Stimulated activated CD4-positive, alpha-beta T cell treated with anti-CD3 and anti-CD28 coated beads, Interleukin-15, amount 100 ng/mL, for 48 hours (primary cell): Measurements from ENCODE around the gene EIF2B1.
A peak's percentile ranks its signal among the peaks of the same experiment; 100 is the strongest.
"Not testable (repeated sequence)": the region's sequence is repeated elsewhere in the genome, so short reads cannot be mapped to it uniquely, and the experiment has no call there.

ENCODE experiments used
- DNase-seq, 2 donors: peaks; one replicate each; pipeline ENCODE4 v3.0.0-alpha.2; 2020; ENCODE audit warnings: low read depth in 2 of 2

The EIF2B1 gene

DNA sequence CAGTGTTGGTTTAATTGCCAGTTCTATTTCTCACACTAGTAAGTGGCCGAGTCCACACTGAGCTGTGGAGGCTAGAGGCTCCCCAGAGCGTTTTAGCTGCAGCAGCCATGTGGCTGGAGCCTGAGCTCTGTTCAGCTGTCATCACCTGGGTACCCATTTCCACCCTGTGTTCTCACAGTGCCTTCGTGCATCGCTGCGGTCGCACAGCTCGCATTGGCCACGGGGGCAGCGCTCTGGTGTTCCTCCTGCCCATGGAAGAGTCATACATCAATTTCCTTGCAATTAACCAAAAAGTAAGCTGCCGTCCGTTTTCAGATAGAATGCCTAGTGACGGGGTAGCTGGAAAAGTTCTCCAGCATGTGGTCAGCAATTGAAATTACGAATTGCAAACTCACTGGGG lies 15.9 kb downstream of the EIF2B1 start:
- no peak for DNase-seq

- DNase-seq: no peak
These were observed 16.3 kb downstream of the EIF2B1 start for GRCh38 chr12:123617144-123617543.

DNA sequence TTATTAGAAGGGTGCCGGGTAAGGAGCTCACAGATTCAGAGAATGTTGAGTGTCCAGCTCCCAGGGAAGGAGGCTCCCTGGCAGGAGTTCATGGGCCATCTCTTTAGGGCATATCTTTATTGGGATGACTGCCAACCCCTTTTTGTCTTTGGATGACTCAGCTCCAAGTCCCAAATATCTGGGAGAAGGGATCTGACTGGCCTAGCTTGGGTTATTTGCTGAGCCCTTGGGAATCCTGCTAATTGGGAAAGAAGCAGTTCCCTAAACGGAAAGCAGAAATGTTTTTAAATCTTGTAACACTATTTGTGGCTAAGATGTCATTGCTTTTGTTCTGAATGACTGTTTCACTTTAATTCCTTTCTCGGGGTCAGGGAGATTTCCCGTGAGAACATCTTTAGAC lies 19.0 kb downstream of the EIF2B1 start:
- DNase-seq: no peak

GRCh38 chr12:123614110-123614509 lies 19.4 kb downstream of the EIF2B1 start:
- no peak for DNase-seq

- DNase-seq: no peak
These were observed 25.3 kb downstream of the EIF2B1 start for GRCh38 chr12:123608182-123608581.

DNA sequence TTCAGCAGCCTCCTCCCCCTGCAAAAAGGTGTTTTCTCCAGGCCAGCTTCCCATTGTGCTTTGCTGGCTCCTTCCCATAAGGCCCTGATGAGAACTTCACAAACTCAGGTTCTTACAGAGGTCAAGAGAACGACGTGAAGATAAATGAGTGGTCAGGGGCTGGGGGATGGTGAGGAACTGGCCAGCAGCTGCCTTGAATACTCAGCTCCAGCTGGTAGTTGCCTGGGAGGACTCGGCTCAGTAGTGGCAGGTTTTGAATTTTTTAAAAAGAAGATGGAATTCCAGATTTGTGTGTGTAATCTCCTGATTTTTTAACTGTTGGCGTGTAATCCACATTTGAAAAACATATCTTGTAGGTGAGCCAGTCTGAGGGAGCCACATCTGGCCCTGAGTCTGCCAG lies 25.7 kb downstream of the EIF2B1 start:
- no peak for DNase-seq

- not testable (repeated sequence) for DNase-seq
These were observed 30.0 kb downstream of the EIF2B1 start for GRCh38 chr12:123603495-123603894.

GRCh38 chr12:123602651-123603195 lies 30.8 kb downstream of the EIF2B1 start:
- no peak for DNase-seq

DNA sequence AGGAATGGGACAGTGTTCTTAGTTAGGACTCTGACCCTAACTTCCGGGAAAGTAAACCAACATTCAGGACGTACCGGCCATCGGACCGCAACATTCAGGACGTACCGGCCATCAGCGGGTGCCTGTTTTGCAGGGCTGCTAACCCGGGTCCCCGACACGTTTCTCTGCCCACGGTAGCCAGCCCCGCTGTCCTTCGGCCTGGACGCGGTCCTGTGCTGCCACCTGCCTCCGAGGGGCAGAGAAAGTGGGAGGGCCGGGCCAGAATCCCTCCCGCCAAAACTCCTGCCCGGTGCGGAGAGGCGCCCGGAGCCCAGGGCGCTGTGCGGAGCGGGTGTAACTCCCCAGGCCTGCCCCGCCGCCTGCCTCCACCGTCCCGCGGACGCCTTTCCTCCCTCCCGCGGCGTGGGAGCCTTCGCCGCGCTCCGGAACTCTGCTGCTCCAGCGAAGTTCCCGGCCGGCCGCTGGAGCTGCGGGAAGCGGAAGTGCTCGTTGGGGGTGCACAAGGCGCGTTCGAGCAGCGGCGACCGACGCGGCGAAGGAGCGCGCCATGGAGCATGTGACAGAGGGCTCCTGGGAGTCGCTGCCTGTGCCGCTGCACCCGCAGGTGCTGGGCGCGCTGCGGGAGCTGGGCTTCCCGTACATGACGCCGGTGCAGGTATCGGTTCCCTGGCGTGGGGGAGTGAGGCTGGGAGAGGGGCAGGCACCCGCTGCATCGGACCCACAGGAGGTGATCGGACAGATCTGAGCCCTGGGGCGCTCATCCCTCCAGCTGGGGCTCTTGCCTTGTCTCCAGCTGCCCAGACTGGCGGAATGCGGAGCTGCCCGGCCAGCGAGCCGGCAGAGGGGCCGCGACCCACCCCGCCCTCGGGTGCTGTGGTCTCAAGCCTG lies 31.6 kb downstream of the EIF2B1 start, which contains the start of gene DDX55:
DDX55 (plus strand) TSS at position 498 of the 888 bp plus-strand sequence; CDS start at position 548, 50 bp downstream.
- DNase-seq: peak; percentile 79 to 86

DNA sequence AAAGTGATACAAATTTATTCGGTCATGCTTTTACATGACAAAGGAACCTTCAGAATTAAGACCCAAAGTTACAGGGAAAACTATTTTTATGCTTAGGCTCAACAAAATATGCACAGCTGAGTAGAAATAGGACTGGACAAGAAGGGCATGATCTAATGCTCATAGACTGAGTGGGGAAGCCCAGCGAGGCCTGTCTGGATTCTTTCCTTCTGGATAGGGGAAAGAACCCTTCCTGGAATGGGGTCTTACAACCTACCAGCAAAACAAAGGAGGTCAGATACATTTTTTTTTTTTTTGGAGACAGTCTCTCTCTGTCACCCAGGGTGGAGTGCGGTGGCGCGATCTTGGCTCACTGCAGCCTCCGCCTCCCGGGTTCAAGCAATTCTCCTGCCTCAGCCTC lies 33.8 kb downstream of the EIF2B1 start:
- no peak for DNase-seq

DNA sequence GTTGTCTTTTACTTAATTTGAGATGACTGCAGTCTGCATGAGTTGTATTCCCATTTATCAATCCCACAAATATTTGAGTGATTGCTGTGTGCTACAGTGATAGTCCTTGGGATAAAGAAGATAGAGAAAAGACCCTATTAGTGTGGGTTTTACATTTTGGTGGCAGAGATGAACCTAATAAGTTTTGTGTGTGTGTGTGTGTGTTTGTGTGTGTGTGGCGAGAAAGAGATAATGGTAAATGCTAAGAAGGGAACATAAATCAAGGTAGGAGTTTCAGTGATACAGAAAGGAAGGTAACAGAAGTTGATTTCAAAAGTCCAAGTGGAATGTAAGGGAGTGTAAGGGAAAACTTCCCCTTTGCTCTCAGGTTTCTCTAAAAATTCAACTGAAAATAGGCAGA lies 34.2 kb downstream of the EIF2B1 start:
- no peak for DNase-seq

DNA sequence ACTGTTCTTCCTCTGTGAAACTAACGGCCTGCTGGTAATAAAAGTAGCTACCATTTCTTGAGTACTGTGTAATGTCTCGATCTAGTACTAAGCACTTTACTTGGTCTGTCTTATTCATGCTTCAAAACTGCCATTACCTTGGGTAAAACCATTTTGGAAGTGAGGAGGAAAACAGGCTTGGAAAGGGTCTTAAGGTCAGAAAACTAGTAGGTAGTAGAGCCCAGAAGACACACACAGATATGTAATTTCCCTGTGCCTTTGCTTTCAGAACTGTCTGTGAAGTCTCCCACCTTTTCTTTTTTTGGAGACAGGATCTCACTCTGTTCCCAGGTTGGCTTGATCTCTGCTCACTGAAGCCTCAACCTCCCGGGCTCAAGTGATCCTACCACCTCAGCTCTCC lies 35.0 kb downstream of the EIF2B1 start:
- DNase-seq: no peak

DNA sequence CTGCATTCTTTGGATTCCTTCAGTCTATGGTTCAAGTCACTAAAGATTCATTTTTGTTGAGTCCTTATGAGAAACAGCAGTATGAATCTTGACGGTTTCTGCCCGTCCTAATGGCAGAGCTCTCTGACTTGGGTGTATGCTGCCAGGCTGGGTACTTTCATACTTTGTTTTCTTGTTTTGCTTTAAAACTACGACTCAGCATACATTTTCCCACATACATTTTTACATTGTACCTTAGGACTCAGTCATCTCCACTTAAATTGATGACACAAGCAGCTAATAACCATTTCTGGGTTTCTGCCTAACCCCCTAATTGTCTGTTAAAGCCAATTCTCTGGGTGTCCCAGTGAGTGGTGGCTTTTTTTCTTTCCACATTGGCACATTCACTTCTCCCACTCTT lies 36.4 kb downstream of the EIF2B1 start:
- no peak for DNase-seq

DNA sequence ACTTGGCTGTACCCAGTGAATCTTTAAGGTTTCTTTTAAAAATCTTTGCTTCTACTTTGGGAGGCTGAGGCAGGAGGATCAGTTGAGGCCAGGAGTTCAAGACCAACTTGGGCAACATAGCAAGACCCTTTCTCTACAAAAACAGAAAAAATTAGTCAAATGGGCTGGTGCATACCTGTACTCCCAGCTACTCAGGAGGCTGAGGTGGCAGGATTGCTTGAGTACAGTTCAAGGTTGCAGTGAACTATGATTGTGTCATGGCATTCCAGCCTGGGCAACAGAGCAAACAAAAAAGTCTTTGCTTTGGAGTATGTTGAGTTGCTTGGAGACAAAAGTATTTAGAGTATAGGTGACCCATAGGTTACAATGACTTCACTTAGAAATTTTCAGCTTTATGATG lies 37.8 kb downstream of the EIF2B1 start:
- DNase-seq: no peak

- DNase-seq: no peak
These were observed 41.6 kb downstream of the EIF2B1 start for GRCh38 chr12:123591702-123592481.

GRCh38 chr12:123580772-123581171 lies 52.7 kb downstream of the EIF2B1 start:
- DNase-seq: no peak

DNA sequence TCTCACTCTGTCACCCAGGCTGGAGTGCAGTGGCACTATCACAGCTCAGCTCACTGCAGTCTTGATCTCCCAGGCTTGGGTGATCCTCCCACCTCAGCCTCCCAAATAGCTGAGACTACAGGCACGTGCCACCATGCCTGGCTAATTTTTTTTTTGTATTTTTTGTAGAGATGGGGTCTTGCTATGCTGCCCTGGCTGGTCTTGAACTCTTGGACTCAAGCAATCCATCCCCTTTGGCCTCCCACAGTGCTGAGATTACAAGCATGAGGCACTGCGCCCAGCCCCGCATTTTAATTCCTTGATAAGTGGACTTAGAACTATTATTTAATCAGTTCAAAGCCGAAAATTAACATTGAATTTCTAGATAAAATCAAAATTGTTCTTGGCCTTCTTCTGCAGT lies 54.7 kb downstream of the EIF2B1 start:
- DNase-seq: not testable (repeated sequence)

DNA sequence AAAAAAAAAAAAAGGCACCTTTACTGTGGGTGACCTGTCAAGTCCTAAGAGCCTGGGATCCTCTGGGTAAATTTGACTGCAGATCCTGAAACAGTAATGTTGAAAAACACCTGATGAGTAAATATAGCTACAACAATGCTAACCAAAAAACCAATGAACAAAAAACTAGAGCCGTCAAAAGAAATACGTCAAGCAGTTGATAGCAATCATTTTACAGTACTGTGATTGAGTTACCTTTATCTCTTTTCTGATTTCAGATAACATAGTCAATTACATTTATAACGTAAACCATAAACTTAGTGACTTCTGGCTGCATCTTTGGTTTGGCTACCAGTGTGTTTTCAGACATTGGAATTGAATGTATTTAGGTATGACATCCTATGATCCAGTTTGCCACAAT lies 55.2 kb downstream of the EIF2B1 start:
- no peak for DNase-seq

GRCh38 chr12:123576611-123577010 lies 56.9 kb downstream of the EIF2B1 start:
- DNase-seq: no peak

DNA sequence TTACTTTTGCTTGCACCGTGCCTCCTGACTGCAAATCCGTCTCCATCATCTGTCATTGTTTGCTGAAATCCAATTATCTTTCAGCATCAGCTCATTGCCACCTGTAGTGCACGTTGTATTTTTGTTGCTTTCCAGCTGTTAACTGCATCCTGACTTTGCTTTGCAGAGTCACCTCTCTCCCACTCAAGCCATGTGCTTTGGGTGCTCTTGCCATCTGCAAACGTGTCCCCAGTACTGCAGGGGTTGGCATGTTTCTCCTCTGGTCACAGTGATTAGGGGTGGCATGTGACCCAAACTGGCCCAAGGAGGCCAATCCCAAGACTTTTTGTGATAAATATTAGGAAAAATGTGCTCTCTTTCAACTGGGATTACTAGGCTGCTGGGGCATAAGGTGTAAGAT lies 59.6 kb downstream of the EIF2B1 start:
- no peak for DNase-seq

- no peak for DNase-seq
These were observed 61.1 kb downstream of the EIF2B1 start for GRCh38 chr12:123572391-123572790.

- no peak for DNase-seq
These were observed 62.1 kb downstream of the EIF2B1 start for GRCh38 chr12:123571343-123571813.
